Cardiac muscle cell (in vitro differentiated cells and primary cell): ENCODE measurements around the gene RIPK3. TPM values are rescaled to one million over a fixed set of nuclear protein-coding genes. Genes with fewer than 3 reads are reported as not detected.

ENCODE experiments used
- DNase-seq, 2 donors: peaks; one replicate each; pipeline versions ENCODE4 v3.0.0 to v3.0.0-alpha.2; 2010 to 2017; ENCODE audit warnings: low read depth in 1 of 2, low spot score in 1 of 2
- H3K27ac ChIP-seq: fragments of 200-600 bp; sonication (generic); 2 replicates; pipeline ENCODE4 v1.5.1; 2016
- H3K27me3 ChIP-seq: fragments of 200-600 bp; sonication (generic); 2 replicates; pipeline ENCODE4 v1.6.0; 2016; ENCODE audit warnings: control low read depth
- H3K36me3 ChIP-seq: fragments of 200-600 bp; sonication (generic); 2 replicates; pipeline ENCODE4 v1.5.1; 2016; ENCODE audit warnings: control low read depth
- H3K4me1 ChIP-seq: fragments of 200-600 bp; sonication (generic); 2 replicates; pipeline ENCODE4 v1.8.1; 2017; ENCODE audit warnings: low read depth, mild to moderate bottlenecking, mixed run types
- H3K4me3 ChIP-seq: fragments of 200-600 bp; sonication (generic); 2 replicates; pipeline ENCODE4 v1.5.1; 2016; ENCODE audit warnings: mild to moderate bottlenecking
- H3K9me3 ChIP-seq: fragments of 200-600 bp; sonication (generic); 2 replicates; pipeline ENCODE4 v1.5.1; 2017; ENCODE audit warnings: low read depth, mild to moderate bottlenecking, control low read depth
- CTCF ChIP-seq: IDR thresholded peaks from 2 replicates; pipeline ENCODE4 v1.5.1; 2012; ENCODE audit warnings: low read depth, mild to moderate bottlenecking, low read length
- polyA plus RNA-seq: library from polyadenylated mRNA; unstranded; fragments of >200 nt; fragmentation: Nextera tagmentation; extraction: Ambion mirVana; gene quantifications from 2 replicates; pipeline ENCODE4 v1.2.1, GENCODE V29; 2016
- total RNA-seq: library from RNA; depleted of rRNA; stranded (reverse); fragments of >200 nt; gene quantifications from 2 replicates; pipeline ENCODE4 v1.2.3, GENCODE V29; 2016

Gene RIPK3
- total and polyA plus RNA-seq, 2 experiments from 2014 or later, result 0.24 TPM; not detected in 1

GRCh38 chr14:24292118-24292807 is 47.5 kb downstream of the RIPK3 start:
- no peaks in the 10 kb centered on the region for H3K4me1 ChIP-seq
- TF ChIP-seq CTCF, result no peak
- no peak overlapping the region for H3K4me3 ChIP-seq
- DNase-seq, result no peak
- H3K27me3 ChIP-seq, result no peaks in the 10 kb centered on the region
- H3K9me3 ChIP-seq, result no peaks in the 10 kb centered on the region
- no peak overlapping the region for H3K27ac ChIP-seq
- peaks cover 3% of the 10 kb centered on the region for H3K36me3 ChIP-seq

DNA sequence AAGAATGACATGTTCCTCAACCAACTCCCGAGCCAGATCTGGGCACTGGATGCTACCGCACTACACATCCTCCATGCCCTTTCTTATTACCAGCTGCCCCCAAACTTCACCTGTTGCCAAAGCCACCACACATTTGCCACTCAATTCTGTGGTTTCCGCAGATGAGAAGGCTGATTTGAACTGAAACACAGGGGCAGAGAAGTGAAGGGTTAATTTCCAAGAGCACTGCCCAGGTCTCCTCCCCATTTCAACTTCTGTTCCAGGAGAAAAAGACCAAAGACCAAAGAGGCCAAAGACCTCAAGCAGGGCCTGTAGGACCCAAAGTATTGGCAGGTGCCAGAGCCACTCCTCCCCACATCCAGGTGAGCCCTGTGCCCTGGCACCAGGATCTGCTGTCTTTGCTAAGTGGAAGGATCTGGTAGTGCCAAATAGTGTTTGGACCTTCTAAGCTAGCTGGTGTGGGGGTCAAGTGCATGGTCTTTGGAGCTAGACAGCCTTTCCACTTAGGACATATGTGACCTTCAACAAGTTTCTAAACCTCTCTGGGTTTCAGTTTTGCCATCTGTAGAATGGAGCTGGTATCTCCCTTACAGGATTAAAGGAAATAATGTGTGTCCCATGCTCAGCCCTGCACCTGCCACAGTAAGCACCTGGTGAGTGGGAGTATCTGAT is 48.2 kb downstream of the RIPK3 start:
- no peak overlapping the region for H3K27ac ChIP-seq
- H3K4me1 ChIP-seq, result no peaks in the 10 kb centered on the region
- no peak for DNase-seq
- TF ChIP-seq CTCF, result no peak
- H3K9me3 ChIP-seq, result no peaks in the 10 kb centered on the region
- H3K27me3 ChIP-seq, result no peaks in the 10 kb centered on the region
- H3K4me3 ChIP-seq, result no peak overlapping the region
- H3K36me3 ChIP-seq, result peaks cover 3% of the 10 kb centered on the region

DNA sequence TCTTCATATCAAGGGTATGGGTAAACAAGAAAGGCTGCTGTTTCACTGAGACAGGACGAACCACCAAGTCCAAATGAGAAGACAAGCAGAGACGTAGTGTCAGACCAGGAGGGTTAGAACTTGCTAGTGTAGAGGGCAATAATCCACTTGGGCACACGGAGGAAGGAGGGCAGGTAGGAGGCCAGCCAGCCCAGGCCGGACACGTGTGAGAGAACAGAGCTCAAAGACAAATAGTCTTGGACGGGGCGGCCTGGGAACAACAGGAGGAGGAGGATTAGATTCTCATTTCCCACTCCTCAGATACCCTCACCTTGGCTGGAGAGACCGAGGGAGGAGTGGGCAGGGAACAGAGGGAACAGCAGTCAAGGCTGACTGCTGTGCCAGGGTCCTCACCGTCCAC is 49.0 kb downstream of the RIPK3 start:
- H3K27ac ChIP-seq, result no peak overlapping the region
- DNase-seq, result no peak
- no peaks in the 10 kb centered on the region for H3K9me3 ChIP-seq
- no peaks in the 10 kb centered on the region for H3K4me1 ChIP-seq
- TF ChIP-seq CTCF, result no peak
- peaks cover 3% of the 10 kb centered on the region for H3K36me3 ChIP-seq
- H3K4me3 ChIP-seq, result no peak overlapping the region
- H3K27me3 ChIP-seq, result no peaks in the 10 kb centered on the region

DNA sequence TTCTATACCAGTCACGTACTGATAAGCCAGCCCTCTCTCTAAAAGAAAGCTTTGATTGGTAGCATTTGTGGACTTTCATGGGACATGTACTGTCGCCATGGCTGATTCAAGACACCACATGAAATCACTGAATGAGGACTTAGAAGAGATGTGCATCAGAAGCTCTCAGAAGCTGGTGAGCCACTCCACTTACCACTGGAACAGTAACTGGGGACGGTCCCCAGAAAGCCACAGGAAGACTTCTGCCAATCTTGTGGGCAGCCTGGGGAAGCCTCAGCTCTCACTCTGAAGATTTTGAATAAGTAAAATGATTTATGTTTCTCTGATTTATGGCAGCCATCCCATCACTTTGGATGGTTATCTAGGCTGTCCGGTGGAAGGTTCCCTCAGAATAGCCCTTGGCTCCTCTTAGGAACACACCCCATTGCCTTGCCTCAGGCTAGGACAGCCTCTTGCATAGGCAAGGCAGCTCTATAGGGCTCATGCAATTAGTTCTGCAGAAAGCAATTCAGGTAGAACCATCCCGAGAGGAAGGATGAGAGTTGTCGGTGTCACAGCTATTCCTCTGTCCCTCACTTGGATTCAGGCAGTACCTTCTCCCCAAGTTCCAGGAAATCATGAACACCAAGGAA is 50.0 kb downstream of the RIPK3 start:
- DNase-seq, result no peak
- no peaks in the 10 kb centered on the region for H3K9me3 ChIP-seq
- H3K27ac ChIP-seq, result no peak overlapping the region
- H3K4me1 ChIP-seq, result no peaks in the 10 kb centered on the region
- peaks cover 3% of the 10 kb centered on the region for H3K36me3 ChIP-seq
- no peak overlapping the region for H3K4me3 ChIP-seq
- no peaks in the 10 kb centered on the region for H3K27me3 ChIP-seq
- no peak for TF ChIP-seq CTCF

DNA sequence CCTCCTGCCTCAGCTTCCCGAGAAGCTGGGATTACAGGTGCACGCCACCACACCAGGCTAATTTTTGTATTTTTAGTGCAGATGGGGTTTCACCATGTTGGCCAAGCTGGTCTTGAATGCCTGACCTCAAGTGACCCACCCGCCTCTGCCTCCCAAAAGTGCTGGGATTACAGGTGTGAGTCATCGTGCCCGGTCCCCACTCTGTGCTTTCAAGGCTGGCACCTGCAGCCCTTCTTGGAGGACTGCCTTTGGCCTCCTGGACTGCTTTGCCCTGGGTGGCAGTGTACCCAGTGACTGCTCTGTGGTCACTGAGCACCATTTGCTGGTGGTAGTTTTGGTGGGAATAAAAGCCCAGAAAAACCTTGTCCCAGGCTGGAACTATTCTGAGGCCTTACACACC is 52.8 kb downstream of the RIPK3 start:
- Histone ChIP-seq H3K36me3 (peaks cover 3% of the 10 kb centered on the region), H3K4me1 (no peaks in the 10 kb centered on the region), H3K27ac (no peak overlapping the region), H3K9me3 (no peaks in the 10 kb centered on the region), H3K27me3 (no peaks in the 10 kb centered on the region), H3K4me3 (no peak overlapping the region)
- no peak for DNase-seq
- TF ChIP-seq CTCF, result no peak

Other genes starting within 250 kb of the RIPK3 start
Only the 30 nearest of the 33 such genes appear.
- 4.2 and 6.7 TPM in 2 replicates for gene NRL, start 225.0 kb downstream of the RIPK3 start, total RNA-seq
- 4.8 and 5.1 TPM in 2 replicates for gene NRL, start 225.0 kb downstream of the RIPK3 start, polyA plus RNA-seq
- gene FITM1, start 209.3 kb downstream of the RIPK3 start, total RNA-seq, result 124 and 136 TPM in 2 replicates
- gene FITM1, start 209.3 kb downstream of the RIPK3 start, polyA plus RNA-seq, result 181 and 209 TPM in 2 replicates
- gene PSME1, start 203.8 kb downstream of the RIPK3 start, total RNA-seq, result 211 and 238 TPM in 2 replicates
- gene PSME1, start 203.8 kb downstream of the RIPK3 start, polyA plus RNA-seq, result 383 and 492 TPM in 2 replicates
- 54.6 and 69.3 TPM in 2 replicates for gene EMC9, start 198.4 kb downstream of the RIPK3 start, total RNA-seq
- 82.3 and 114 TPM in 2 replicates for gene EMC9, start 198.4 kb downstream of the RIPK3 start, polyA plus RNA-seq
- gene PSME2, start 193.4 kb downstream of the RIPK3 start, total RNA-seq, result 92.3 and 97.6 TPM in 2 replicates
- 311 and 331 TPM in 2 replicates for gene PSME2, start 193.4 kb downstream of the RIPK3 start, polyA plus RNA-seq
- 81.0 and 134 TPM in 2 replicates for gene RNF31, start 192.5 kb downstream of the RIPK3 start, total RNA-seq
- 42.1 and 44.9 TPM in 2 replicates for gene RNF31, start 192.5 kb downstream of the RIPK3 start, polyA plus RNA-seq
- gene IRF9, start 178.7 kb downstream of the RIPK3 start, total RNA-seq, result 29.1 and 33.7 TPM in 2 replicates
- 27.3 and 35.4 TPM in 2 replicates for gene IRF9, start 178.7 kb downstream of the RIPK3 start, polyA plus RNA-seq
- 20.3 and 23.5 TPM in 2 replicates for gene REC8, start 167.9 kb downstream of the RIPK3 start, total RNA-seq
- 38.8 and 39.0 TPM in 2 replicates for gene REC8, start 167.9 kb downstream of the RIPK3 start, polyA plus RNA-seq
- gene IPO4, start 151.2 kb downstream of the RIPK3 start, total RNA-seq, result 32.0 and 40.7 TPM in 2 replicates
- gene IPO4, start 151.2 kb downstream of the RIPK3 start, polyA plus RNA-seq, result 26.4 and 34.5 TPM in 2 replicates
- gene TM9SF1, start 144.6 kb downstream of the RIPK3 start, total RNA-seq, result 40.2 and 50.3 TPM in 2 replicates
- 55.2 and 65.3 TPM in 2 replicates for gene TM9SF1, start 144.6 kb downstream of the RIPK3 start, polyA plus RNA-seq
- gene TSSK4, start 134.3 kb downstream of the RIPK3 start, total RNA-seq, result not detected in 2 replicates
- 2.3 and 3.3 TPM in 2 replicates for gene TSSK4, start 134.3 kb downstream of the RIPK3 start, polyA plus RNA-seq
- 26.4 and 31.0 TPM in 2 replicates for gene CHMP4A, start 126.5 kb downstream of the RIPK3 start, total RNA-seq
- 51.1 and 56.1 TPM in 2 replicates for gene CHMP4A, start 126.5 kb downstream of the RIPK3 start, polyA plus RNA-seq
- gene MDP1, start 123.9 kb downstream of the RIPK3 start, total RNA-seq, result 39.3 and 59.8 TPM in 2 replicates
- 70.5 and 73.4 TPM in 2 replicates for gene MDP1, start 123.9 kb downstream of the RIPK3 start, polyA plus RNA-seq
- 262 and 264 TPM in 2 replicates for gene NEDD8, start 107.6 kb downstream of the RIPK3 start, total RNA-seq
- 429 and 492 TPM in 2 replicates for gene NEDD8, start 107.6 kb downstream of the RIPK3 start, polyA plus RNA-seq
- gene GMPR2, start 107.1 kb downstream of the RIPK3 start, total RNA-seq, result 59.5 and 66.3 TPM in 2 replicates
- 57.6 and 66.8 TPM in 2 replicates for gene GMPR2, start 107.1 kb downstream of the RIPK3 start, polyA plus RNA-seq
- 32.3 and 40.8 TPM in 2 replicates for gene TINF2, start 97.4 kb downstream of the RIPK3 start, total RNA-seq
- 49.9 and 50.6 TPM in 2 replicates for gene TINF2, start 97.4 kb downstream of the RIPK3 start, polyA plus RNA-seq
- gene TGM1, start 76.8 kb downstream of the RIPK3 start, total RNA-seq, result 0.35 and 1.7 TPM in 2 replicates
- gene TGM1, start 76.8 kb downstream of the RIPK3 start, polyA plus RNA-seq, result 0.65 TPM in 1 of 2 replicates, not detected in the other
- 39.6 and 43.5 TPM in 2 replicates for gene RABGGTA, start 68.4 kb downstream of the RIPK3 start, total RNA-seq
- gene RABGGTA, start 68.4 kb downstream of the RIPK3 start, polyA plus RNA-seq, result 43.7 and 45.2 TPM in 2 replicates
- gene DHRS1, start 40.2 kb downstream of the RIPK3 start, total RNA-seq, result 43.2 and 54.3 TPM in 2 replicates
- gene DHRS1, start 40.2 kb downstream of the RIPK3 start, polyA plus RNA-seq, result 53.5 and 58.1 TPM in 2 replicates
- 13.5 and 15.7 TPM in 2 replicates for gene NOP9, start 40.1 kb downstream of the RIPK3 start, total RNA-seq
- 2.7 and 4.3 TPM in 2 replicates for gene NOP9, start 40.1 kb downstream of the RIPK3 start, polyA plus RNA-seq
- not detected in 2 replicates for gene CIDEB, start 32.0 kb downstream of the RIPK3 start, total RNA-seq
- not detected in 2 replicates for gene CIDEB, start 32.0 kb downstream of the RIPK3 start, polyA plus RNA-seq
- gene LTB4R2, start 29.9 kb downstream of the RIPK3 start, total RNA-seq, result 7.6 and 15.1 TPM in 2 replicates
- 0.17 and 1.8 TPM in 2 replicates for gene LTB4R2, start 29.9 kb downstream of the RIPK3 start, polyA plus RNA-seq
- 8.5 and 8.8 TPM in 2 replicates for gene LTB4R, start 28.5 kb downstream of the RIPK3 start, total RNA-seq
- 2.0 and 2.7 TPM in 2 replicates for gene LTB4R, start 28.5 kb downstream of the RIPK3 start, polyA plus RNA-seq
- gene ADCY4, start 4.9 kb downstream of the RIPK3 start, total RNA-seq, result 0.35 and 1.5 TPM in 2 replicates
- 1.2 TPM in 1 of 2 replicates, not detected in the other for gene ADCY4, start 4.9 kb downstream of the RIPK3 start, polyA plus RNA-seq
- 56.8 and 117 TPM in 2 replicates for gene NFATC4, start 28.2 kb upstream of the RIPK3 start, total RNA-seq
- 83.2 and 120 TPM in 2 replicates for gene NFATC4, start 28.2 kb upstream of the RIPK3 start, polyA plus RNA-seq
- 37.2 and 56.2 TPM in 2 replicates for gene NYNRIN, start 59.0 kb upstream of the RIPK3 start, total RNA-seq
- 21.3 and 30.7 TPM in 2 replicates for gene NYNRIN, start 59.0 kb upstream of the RIPK3 start, polyA plus RNA-seq
- 2.3 and 3.3 TPM in 2 replicates for gene CBLN3, start 89.7 kb upstream of the RIPK3 start, total RNA-seq
- gene CBLN3, start 89.7 kb upstream of the RIPK3 start, polyA plus RNA-seq, result 3.1 and 5.3 TPM in 2 replicates
- 62.2 and 90.7 TPM in 2 replicates for gene KHNYN, start 90.0 kb upstream of the RIPK3 start, total RNA-seq
- gene KHNYN, start 90.0 kb upstream of the RIPK3 start, polyA plus RNA-seq, result 34.7 and 35.7 TPM in 2 replicates
- 60.4 and 63.9 TPM in 2 replicates for gene SDR39U1, start 102.8 kb upstream of the RIPK3 start, total RNA-seq
- 163 TPM in 2 replicates for gene SDR39U1, start 102.8 kb upstream of the RIPK3 start, polyA plus RNA-seq
- gene CMA1, start 168.3 kb upstream of the RIPK3 start, total RNA-seq, result not detected in 2 replicates
- not detected in 2 replicates for gene CMA1, start 168.3 kb upstream of the RIPK3 start, polyA plus RNA-seq